NCI-H2196 (cell line): ENCODE results near the gene TRAF3IP1.

ENCODE experiments used
- DNase-seq: peaks from one replicate; lab custom pipeline; 2025; ENCODE audit not compliant: unreplicated experiment; lab: John Stamatoyannopoulos, UW

Gene TRAF3IP1

DNA sequence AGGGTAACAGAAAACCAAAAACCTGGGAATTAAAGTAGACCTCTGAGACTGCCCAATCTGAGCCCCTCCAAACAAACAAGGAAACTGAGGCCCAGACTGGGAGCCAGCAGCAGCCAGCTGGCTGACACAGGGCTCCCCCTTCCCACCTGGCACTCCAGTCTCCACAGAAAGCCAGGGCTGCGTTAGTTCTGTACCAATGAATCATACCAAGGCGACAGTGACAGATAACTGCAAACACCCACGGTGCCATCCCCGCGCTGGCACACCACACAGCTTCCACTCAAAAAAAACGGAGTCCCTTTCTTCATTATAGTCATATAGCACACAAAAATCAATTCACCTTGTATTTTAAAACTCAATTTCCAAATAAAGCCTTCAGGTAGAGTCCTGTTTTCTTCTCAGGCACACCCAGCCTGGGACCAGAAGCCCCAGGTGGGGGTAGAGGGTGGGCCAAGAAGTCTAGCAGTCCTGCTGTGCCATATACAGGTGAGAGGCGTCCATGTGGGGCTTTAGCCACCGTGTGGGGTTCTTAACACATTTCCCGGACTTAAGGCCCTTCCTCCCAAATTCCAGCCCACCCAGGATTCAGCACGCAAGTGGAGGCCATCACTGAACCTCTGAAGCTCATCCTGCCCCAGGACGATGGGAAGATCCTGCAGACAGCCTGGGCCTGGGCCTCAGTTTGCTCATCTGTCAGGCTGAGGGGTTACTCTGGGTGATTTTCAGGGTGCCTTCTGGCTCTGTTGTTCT is 33.2 kb upstream of the TRAF3IP1 start:
- no peak for DNase-seq

DNA sequence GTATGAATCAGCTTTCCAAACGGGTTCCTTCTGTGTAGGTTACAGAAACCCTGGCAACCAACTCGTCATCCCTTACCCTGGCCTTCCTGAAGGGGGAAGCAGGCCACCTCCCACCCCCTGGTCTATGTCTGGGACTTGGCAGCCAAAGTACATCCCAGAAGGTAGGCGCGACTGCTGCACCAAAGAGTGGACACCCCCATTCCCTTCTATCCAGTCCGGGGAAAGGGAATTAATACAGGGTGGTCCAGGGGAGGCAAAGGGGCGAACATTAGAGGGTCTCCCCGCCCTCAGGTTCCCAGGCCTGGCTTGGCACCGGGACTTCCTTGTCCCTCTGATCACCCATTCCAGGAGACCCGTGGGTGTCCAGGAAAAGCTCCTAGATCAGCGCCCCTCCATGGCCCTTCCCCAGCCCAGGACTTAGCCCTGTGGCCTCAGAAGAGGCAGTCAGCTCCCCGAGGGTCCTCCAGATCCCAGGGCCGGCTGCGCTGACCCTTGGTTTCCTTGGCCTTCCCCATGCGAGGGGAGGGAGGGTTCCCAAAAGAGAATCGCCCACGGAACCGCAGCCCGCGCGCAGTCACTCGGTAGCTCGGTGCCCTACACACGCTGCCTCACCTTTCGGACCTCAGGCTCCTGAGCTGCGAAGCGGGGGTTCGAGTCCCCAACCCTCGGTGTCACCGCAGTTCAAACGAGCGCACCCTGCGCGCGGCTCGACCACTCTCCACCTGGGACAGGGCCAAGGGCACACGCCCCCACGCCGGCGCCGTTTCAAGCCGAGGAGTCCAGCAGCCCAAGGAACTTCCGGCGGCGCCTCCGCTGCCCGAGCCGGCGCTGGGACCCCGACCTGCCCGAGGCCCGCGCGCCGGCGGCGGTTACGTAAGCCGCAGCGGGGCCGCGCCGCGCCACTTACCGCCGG is 32.3 kb upstream of the TRAF3IP1 start, which contains the start of gene PER2:
PER2 (minus strand) TSS at position 874 of the 913 bp plus-strand sequence. CDS start 10,674 bp downstream, outside the sequence.
- peak; percentile 56 for DNase-seq

DNA sequence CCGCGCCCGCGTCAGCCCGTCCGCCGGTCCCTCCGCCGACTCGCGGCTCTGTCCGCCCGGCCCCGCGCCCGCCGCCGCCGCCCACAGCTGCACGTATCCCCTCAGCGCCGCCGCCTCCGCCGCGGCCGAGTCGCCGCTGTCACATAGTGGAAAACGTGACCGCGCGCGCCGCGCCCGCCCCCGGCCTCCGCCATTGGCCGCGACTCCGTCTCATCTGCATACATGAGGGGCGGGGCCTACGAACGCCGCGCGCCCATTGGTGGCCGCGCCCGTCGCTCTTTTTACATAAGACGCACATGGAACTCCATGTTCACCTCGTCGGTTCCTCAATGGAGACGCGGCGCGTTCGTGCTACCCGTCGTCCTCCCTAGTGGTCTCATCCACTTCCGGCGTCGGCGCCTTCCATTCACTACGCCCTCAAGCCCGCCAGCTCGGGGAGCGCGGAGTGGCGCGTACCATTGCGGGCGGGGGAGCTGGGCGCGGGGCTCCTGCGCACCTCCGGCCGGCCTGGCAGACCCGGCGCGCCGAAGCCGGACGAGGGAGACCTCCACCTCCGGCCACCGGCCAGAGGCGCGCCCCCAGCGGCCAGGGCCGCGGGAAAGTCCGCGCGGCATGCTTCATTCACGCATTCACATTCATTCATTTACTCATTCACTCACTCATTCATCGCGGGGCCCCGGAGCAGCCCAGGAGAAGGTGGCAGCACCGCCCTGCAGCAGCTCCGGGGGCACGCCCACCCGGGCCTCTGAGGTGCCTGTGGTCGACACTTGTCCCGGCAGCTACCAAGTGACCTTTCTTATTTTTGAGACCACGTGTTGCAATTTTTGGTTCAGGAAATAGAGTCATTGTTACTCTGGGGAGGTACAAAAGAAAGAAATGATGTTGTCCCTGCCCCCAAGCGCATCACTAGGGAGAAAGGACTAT is 31.4 kb upstream of the TRAF3IP1 start:
- peak; percentile 98 for DNase-seq

DNA sequence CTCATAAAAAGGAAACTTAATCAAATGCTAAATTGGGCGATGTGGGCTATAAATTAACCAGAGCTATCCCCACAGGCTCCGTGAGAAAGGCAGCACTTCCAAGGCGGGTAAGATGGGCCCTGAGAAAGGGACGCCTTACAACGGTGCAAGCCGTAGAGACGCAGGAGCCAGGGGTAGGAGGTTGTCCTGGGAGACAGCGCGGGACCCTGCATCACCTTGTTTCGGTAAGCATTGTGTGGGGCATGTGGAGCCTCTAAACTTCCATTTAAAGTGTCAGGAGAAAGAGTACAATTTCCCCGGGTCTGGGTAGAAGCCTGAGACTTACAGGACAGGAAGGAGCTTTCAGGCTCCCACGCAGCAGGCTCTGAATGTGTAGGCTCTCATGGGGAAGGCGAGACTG is 30.7 kb upstream of the TRAF3IP1 start:
- DNase-seq: no peak

DNA sequence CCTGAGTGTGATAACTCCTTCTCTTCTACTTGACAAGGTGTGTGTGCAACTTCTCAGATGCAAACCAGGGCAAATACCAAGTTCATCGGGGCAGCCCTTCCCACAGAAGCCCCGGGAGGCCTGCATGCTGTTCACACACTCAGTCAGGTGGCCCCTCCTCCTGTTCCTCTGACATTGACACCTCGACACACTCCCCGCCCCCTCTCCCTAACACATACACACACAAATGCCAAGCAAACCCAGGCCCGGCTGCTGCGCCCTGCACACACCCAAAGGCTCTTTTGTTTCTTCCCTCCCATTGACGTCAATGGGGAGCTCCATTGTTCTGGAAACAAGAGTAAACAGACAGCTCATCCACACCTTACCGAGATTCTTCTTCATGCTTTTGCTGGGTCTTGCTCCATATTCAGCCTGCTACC is 30.2 kb upstream of the TRAF3IP1 start:
- peak; percentile 79 for DNase-seq

DNA sequence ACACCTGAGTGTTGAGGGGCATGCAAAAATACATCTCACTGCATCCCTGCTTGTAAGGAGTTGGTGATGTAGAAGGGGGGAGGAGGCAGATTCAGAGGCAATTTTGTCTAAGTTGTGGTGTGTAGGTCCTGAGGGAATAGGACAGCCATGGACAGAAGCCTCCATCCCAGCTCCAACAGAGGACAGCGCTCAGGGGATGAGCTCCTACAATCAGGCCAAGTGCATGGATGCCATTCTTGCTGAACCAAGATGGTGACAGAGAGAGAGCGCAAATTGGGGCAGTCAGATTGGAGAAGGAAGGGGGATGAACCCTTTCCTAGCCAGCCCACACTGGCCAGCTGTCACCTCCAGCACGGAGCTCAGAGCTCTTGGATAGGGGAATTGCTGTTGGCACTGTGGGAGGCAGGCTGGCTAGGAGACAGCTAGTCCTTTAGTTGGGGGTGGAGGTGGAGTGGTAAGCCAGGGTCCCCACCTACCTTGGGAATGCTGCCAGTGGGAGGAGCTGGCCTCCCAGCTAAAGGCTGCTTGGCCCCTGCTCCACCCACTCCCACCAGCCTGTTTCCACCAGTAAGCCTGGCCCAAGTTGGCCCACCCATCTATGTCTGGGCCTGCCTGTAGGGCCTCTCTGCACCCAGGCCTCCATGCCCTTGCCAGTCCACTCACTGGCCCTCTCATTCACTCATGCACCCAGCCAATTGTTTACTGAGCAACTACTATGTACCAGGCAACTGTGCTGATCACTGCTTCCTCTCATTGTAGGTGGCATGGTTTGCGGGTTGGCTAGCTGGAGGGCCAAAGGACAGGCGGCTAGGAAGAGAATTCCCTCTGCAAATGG is 29.4 kb upstream of the TRAF3IP1 start:
- no peak for DNase-seq

DNA sequence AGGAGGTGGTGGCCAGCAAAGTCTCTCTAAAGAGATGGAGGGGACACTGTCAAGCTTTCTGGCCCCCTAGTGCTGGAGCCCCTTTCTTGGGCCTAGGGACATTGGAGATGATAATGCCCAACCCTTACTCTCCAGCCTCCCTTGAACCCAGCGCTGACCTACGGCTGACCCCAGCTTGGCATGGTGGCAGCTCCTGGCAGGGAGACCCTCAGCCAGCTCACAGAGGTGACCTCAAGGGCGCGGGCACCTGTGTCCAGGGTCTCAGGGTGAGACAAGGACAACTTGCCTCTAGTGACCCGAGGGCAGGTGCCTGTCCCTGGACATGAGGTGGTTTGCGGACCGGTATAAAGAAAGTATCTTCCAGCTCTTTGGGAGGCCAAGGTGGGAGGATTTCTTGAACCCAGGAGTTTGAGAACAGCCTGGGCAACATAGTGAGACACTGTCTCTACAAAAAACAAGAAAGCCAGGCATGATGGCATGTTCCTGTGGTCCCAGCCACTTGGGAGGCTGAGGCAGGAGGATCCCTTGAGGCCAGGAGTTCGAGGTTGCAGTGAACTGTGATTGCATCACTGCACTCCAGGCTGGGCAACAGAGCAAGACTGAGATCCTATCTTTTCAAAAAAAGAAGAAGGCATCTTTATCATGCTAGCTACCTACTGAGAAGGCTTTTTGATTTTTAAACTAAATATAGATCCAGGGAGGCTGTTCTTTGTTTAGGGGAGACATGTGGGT is 28.6 kb upstream of the TRAF3IP1 start:
- no peak for DNase-seq

DNA sequence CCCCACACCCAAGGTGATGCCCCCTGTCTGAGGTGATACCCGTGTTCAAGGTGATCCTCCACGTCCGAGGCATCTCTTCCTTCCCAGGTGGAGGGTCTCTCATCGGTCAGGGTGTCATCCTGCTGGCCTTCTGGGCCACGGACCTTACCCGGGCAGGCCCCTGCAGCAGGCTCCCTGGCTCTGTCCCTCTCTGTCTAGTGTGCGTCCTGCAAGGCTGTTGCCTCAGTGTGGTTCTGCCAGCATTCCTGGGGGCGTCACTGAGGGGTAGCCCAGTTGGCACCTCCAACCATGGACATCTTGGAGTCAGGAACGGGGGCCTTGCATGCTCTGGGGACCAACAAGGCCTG is 26.3 kb upstream of the TRAF3IP1 start:
- no peak for DNase-seq

DNA sequence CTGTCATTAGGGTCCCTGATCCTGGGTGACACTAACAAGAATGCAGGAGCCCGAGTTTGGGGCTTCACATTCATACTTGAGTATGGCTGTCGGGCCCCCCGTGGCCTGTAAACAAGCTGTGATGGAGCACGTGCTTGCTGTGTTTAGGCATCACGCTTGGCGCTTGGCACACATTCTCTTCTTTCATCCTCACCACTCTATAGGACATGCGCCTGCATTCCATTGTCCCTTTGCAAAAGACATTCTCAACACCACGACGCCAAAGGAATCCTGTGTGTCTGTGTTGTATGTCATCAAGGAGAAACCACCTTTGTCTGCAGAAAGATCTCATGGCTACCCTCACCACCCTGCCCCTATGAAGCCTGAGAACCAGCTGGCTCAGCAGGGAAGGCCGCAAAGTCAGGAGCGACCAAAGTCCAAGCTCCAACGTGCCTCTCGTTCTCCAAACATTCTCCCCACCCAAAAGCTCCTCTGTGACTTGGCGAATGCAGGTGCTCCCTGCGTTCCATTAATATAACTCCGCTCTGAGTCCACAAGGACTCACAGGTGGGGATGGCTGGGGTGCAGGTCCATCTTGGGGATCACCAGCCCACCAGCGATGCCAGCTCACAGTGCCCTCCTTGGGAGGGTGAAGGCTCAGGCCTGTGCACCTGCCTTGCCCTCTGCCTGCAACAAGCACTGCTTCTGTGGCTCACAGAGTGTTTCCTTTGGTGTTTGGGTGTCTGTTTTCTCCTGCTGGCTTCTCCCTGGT is 25.8 kb upstream of the TRAF3IP1 start:
- DNase-seq: no peak

DNA sequence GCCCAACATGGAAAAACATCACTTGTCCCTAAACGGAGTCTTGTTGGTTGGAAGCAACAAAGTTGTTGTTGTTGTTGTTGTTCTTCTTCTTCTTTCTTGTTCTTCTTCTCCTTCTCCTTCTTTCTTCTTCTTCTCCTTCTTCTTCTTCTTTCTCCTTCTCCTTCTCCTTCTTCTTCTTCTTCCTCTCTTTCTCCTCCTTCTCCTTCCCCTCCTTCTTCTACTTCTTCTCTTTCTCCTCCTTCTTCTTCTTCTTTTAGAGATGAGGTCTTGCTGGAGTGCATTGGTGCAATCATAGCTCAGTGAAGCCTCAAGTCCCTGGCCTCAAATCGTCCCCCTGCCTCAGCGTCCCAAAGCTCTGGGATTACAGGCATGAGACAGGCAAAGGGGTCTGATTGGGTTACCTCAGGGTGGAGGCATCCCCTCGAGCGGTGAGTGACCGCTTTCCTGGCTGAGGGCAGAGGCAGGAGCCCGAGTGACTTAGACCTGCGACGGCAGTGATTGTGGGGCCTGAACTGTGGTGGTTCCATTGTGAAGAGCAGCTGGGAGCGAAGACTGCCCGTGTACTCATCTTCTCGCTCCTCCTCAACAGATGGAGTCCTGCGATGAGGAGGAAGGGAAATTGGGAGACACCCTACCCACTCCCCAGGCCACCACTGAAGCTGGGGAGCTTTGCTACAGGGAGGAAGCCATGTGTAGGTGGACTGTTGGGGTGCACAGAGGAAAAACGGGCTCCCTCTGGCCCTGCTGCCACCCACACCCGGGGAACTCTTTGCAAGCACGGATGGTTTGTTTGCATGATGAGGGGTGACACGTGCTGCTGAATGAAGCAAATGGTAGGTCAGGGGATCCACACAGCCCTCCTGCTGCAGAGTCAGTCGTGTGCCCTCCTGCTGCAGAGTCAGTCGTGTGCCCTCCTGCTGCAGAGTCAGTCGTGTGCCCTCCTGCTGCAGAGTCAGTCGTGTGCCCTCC is 24.9 kb upstream of the TRAF3IP1 start:
- no peak for DNase-seq

DNA sequence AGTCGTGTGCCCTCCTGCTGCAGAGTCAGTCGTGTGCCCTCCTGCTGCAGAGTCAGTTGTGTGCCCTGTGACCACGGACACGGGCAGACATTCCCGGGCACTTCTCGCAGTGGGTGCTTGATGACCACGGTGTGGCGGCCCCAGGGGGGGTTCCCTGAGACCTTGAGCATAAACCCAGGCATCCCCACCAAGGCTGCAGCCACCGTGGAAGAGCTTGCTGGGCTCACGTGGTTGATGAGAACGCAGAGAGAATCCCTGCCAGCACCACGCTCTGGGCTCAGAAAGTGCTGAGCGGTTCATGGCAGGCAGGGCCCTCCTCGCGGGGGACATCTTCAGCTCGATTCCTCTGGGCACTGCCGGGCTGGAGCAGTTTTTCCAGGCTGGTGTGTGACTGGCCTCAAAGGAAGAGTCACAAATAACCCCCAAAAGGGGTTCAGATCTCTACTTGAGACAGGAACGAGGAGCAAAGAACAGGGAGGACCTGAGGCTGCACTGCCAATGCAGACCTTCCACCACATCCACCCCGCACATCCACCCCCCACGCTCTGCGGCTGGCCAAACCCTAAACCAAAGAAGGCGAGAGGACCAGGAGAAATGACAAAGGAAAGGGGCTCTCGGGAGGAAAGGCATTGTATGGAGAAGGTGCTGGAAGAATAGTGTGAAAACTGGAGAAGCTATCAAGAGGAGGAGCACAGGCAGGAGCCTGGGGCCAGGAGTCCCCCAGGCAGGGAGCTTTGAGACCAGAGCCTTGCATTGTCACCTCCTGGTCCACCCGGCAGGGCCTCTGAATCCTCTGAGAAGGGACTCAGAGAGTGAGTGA is 23.5 kb upstream of the TRAF3IP1 start:
- no peak for DNase-seq

DNA sequence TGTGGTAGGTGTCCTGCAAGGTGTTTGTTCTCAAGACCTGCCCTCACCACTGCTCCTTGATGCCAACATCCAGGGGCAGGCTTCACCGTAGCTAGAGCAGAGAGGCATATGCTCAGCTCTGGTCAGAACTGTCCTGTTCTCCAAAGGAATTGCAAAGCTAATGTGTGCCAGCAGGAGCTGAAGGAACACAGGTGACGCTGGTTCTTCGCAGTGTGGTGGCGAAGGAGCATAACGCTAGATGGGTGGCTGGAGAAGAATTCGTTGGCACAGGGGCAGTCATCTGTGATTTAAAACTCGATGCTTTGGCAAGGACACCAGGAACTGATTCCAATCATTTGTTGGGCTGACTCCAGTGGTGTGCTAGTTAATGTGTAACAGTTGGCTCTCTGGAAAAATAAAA is 20.5 kb upstream of the TRAF3IP1 start:
- DNase-seq: no peak

DNA sequence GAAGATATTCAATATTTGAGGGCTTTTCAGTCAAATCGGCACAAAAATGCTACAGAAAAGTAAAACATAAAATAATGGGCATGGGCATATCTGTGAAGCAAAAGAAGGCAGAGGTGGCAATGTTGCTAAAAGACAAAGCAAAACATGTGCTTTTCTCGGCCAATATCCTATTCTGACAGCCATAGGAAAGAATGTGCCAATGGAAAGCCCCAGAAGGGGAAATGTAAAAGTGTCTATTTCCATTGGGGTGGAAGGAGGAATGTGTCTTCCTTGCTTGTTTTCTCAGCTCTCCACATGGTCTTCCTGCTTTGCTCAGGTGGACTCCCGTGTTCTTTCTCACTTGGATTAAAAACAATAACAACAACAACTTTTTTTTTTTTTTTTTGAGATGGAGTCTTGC is 18.2 kb upstream of the TRAF3IP1 start:
- no peak for DNase-seq

DNA sequence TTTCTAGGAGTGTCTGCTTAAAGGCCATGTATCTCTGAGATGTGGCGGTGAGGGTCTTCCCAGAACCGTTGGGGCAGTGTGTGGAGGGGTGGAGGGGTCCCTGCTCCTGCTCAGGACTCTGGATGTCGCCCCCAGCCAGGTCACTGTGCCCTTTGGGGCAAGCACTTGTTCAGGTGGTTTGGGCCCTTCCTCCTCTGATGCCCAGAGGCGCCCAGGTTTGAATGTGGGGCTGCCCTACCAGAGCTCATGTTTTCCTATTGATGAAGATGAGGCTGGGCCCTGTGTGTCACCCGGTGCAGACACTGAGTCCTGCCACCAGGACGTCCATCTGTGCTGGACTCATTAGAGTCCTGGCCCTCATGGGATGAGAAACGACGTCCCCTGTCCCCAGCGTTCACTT is 17.6 kb upstream of the TRAF3IP1 start:
- DNase-seq: no peak

DNA sequence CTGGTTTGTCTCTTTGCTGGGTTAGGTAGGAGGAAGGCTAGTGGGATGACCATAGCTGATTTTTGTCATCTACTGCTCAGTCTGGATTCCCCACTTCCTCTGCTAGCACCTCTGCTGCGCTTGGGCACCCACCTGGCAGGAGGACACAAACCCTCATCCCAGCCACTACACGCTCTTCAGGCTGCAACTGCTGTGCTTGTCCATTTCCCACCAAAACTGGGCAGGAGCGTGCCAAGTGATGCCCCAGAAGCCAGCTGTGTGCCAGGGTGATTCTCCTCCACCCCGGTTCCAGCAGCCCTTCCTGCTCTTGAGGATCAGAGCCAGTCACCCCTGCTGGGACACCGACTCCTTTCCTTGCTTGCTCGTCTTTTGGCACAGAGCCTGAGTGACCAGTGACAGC is 16.2 kb upstream of the TRAF3IP1 start:
- no peak for DNase-seq

DNA sequence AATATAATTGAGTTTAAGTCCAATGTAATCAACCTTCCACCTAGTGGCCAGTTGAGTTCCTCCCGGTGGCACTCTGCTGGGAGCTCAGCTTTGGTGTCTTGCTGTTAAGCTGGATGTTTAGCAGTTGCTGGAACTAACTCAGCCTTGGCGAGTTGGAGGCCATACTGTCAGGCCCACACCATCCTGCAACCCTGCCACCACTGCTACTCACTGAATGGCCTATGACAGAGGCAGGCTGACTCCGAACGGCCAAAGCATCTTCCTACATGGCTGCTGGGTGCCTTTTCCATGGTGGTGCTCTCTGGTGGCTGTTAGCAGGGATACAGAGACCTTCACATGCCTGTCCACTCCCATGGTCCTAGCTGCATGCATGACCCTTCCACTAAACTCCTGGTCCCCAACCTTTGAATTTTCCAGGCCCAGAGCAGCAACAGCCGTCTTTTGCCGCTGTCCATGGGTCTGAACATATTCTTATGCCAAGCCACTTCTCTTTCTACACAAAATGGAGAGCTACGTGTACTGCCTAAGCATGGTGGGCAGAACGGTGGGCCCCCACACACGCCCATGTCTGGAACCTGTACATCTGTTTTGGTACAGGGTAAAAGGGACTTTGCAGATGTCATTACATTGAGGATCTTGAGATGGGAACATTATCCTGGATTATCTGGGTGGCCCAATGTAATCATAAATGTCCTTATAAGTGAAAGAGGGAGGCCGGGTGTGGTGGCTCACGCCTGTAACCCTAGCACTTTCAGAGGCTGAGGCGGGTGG is 15.0 kb upstream of the TRAF3IP1 start:
- no peak for DNase-seq
